PC-9 (cell line): ENCODE data around the gene S100A9. TPM values are rescaled to one million over a fixed set of nuclear protein-coding genes. Genes with fewer than 3 reads are reported as not detected.

Experiments
- BruUV-seq: library from RNA; stranded (reverse); fragments of 400-500 nt; replicated peaks from 2 replicates; lab custom pipeline; 2021; lab: Mats Ljungman, UMichigan
- CTCF ChIA-PET: fragments of 300-600 bp; sonication (Branson Sonifier 250); formaldehyde crosslinking; loops from one replicate; lab custom pipeline; 2022; ENCODE audit warnings: antibody characterized with exemption; lab: Charles Lee
- POLR2A ChIA-PET: fragments of 300-600 bp; sonication (Branson Sonifier 250); formaldehyde crosslinking; loops from one replicate; lab custom pipeline; 2022; ENCODE audit warnings: antibody characterized with exemption; ENCODE audit not compliant: unreplicated experiment; lab: Charles Lee
- DNase-seq, 2 experiments: peaks; one replicate each; pipeline versions ENCODE4 v3.0.0 to v3.0.0-alpha.2; 2015 to 2022; ENCODE audit warnings: mixed read lengths in 1 of 2
- H2AFZ ChIP-seq: fragments of 200-600 bp; sonication (generic); 2 replicates; pipeline ENCODE4 v1.8.1; 2017; ENCODE audit warnings: antibody characterized with exemption
- H3F3A ChIP-seq: fragments of 200-600 bp; sonication (generic); 2 replicates; pipeline ENCODE4 v1.8.1; 2017; ENCODE audit warnings: antibody characterized with exemption, mild to moderate bottlenecking, low read depth; ENCODE audit not compliant: insufficient read depth
- H3K27ac ChIP-seq: fragments of 200-600 bp; sonication (generic); 2 replicates; pipeline ENCODE4 v1.6.1; 2016; ENCODE audit warnings: mixed run types
- H3K27me3 ChIP-seq: fragments of 200-600 bp; sonication (generic); 2 replicates; pipeline ENCODE4 v1.6.1; 2016; ENCODE audit warnings: low read depth, mixed run types; ENCODE audit not compliant: insufficient read depth
- H3K36me3 ChIP-seq: fragments of 200-600 bp; sonication (generic); 2 replicates; pipeline ENCODE4 v1.6.1; 2016; ENCODE audit warnings: low read depth, mixed run types
- H3K4me1 ChIP-seq: fragments of 200-600 bp; sonication (generic); replicated peaks from 2 replicates; pipeline ENCODE4 v1.6.1; 2016; ENCODE audit warnings: mixed run types; ENCODE audit not compliant: insufficient read depth
- H3K4me2 ChIP-seq: fragments of 200-600 bp; sonication (generic); 2 replicates; pipeline ENCODE4 v1.6.1; 2017; ENCODE audit warnings: mixed run types
- H3K4me3 ChIP-seq: fragments of 200-600 bp; sonication (generic); 2 replicates; pipeline ENCODE4 v1.6.1; 2016; ENCODE audit warnings: mixed run types
- H3K79me2 ChIP-seq: fragments of 200-600 bp; sonication (generic); 2 replicates; pipeline ENCODE4 v1.6.1; 2017; ENCODE audit warnings: low read depth, mixed run types
- H3K9me2 ChIP-seq: fragments of 200-600 bp; sonication (generic); 2 replicates; pipeline ENCODE4 v1.8.1; 2017; ENCODE audit warnings: mild to moderate bottlenecking; ENCODE audit not compliant: insufficient read depth
- H3K9me3 ChIP-seq: fragments of 200-600 bp; sonication (generic); 2 replicates; pipeline ENCODE4 v1.8.1; 2016; ENCODE audit warnings: low read depth; ENCODE audit not compliant: insufficient read depth
- H4K20me1 ChIP-seq: fragments of 200-600 bp; sonication (generic); 2 replicates; pipeline ENCODE4 v1.8.1; 2017; ENCODE audit not compliant: insufficient read depth
- EZH2 ChIP-seq: fragments of 200-600 bp; sonication (generic); IDR thresholded peaks from 2 replicates; pipeline ENCODE4 v1.8.0; 2017; ENCODE audit warnings: antibody characterized with exemption, low read depth
- intact Hi-C: fragments of 100-400 bp; cut with micrococcal nuclease; formaldehyde crosslinking; loops from one replicate; pipeline ENCODE4 v1.10.0; 2022; ENCODE audit not compliant: unreplicated experiment
- total RNA-seq: library from RNA; stranded (reverse); gene quantifications from 2 replicates; pipeline ENCODE4 v1.2.3, GENCODE V29; 2021
- TF ChIP-seq, protein P1 (sequence below): fragments of 200-600 bp; sonication (generic); conservative IDR thresholded peaks from 2 replicates; pipeline ENCODE4 v1.6.1; 2017; ENCODE audit warnings: mixed run types, antibody characterized with exemption, mild to moderate bottlenecking, moderate library complexity

S100A9 gene
- total RNA-seq, 1 experiment from 2014 or later: 4.3 TPM

DNA sequence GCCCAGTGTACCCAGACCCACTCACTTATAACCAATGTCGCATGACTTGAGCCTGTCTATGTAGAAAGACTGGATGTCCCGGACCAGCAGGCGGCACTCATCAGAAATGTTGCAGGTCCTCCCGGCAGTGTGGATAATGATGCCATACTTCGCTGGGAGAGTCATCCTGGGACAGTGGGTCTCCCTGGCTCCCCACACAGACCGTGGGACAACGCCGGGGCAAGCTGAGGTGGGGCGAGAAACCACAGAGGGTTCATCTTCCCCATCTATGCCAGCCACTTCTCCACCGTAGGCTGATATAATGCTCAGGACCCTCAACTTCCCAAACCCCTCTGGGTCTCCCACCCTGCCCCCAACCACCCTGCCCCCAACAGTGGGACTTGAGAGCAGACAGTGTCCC is 17.3 kb upstream of the S100A9 start:
- H3K27ac ChIP-seq: no peak overlapping the region
- ChIA-PET CTCF (no interaction called here), POLR2A (no interaction called here)
- peaks cover 72% of the 10 kb centered on the region for H3K27me3 ChIP-seq
- no peak for DNase-seq
- no peaks in the 10 kb centered on the region for H3K36me3 ChIP-seq
- intact Hi-C loops: no loop called here
- no peaks in the 10 kb centered on the region for H3F3A ChIP-seq
- no peak overlapping the region for H2AFZ ChIP-seq
- no peaks in the 10 kb centered on the region for H3K4me1 ChIP-seq
- H3K9me3 ChIP-seq: no peaks in the 10 kb centered on the region
- no peaks in the 10 kb centered on the region for H3K79me2 ChIP-seq
- no peaks in the 10 kb centered on the region for H4K20me1 ChIP-seq
- H3K9me2 ChIP-seq: no peaks in the 10 kb centered on the region
- TF ChIP-seq, protein P1, sequence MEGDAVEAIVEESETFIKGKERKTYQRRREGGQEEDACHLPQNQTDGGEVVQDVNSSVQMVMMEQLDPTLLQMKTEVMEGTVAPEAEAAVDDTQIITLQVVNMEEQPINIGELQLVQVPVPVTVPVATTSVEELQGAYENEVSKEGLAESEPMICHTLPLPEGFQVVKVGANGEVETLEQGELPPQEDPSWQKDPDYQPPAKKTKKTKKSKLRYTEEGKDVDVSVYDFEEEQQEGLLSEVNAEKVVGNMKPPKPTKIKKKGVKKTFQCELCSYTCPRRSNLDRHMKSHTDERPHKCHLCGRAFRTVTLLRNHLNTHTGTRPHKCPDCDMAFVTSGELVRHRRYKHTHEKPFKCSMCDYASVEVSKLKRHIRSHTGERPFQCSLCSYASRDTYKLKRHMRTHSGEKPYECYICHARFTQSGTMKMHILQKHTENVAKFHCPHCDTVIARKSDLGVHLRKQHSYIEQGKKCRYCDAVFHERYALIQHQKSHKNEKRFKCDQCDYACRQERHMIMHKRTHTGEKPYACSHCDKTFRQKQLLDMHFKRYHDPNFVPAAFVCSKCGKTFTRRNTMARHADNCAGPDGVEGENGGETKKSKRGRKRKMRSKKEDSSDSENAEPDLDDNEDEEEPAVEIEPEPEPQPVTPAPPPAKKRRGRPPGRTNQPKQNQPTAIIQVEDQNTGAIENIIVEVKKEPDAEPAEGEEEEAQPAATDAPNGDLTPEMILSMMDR: no peak
- no peak for TF ChIP-seq EZH2
- no peak overlapping the region for H3K4me2 ChIP-seq
- no peak overlapping the region for H3K4me3 ChIP-seq
- BruUV-seq: no TSS peak

DNA sequence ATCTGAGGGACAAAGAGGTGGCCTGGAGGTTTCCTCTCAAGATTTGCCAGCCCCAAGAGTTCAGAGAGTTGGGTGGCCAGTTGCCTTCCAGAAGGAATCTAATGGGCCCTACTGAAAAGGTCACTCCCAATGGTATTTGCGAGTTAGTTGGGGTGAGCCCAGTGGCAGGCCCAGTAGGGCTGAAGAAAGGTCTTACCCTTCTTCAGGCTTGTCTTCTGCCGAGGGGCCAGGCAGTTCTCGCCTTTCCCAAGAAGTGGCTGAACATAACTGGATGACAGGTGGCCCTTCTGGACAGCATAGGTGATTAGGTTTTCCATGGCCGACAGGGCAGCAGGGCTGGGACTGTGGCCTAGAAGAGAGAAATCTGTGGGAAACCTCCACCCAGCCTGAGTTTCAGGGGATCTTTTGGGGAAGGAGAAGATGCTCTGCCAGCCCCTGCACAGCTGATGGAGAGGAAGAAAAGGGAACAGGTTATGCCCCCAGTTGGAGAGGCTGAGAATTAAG is 16.2 kb upstream of the S100A9 start:
- ChIA-PET CTCF (no interaction called here), POLR2A (no interaction called here)
- no peaks in the 10 kb centered on the region for H3K36me3 ChIP-seq
- no peak overlapping the region for H3K27ac ChIP-seq
- no peaks in the 10 kb centered on the region for H4K20me1 ChIP-seq
- no peak overlapping the region for H3K4me3 ChIP-seq
- H3K4me2 ChIP-seq: no peak overlapping the region
- no peak for DNase-seq
- TF ChIP-seq, protein P1: no peak
- TF ChIP-seq EZH2: no peak
- no peaks in the 10 kb centered on the region for H3K9me2 ChIP-seq
- H3K9me3 ChIP-seq: no peaks in the 10 kb centered on the region
- no TSS peak for BruUV-seq
- no peak overlapping the region for H2AFZ ChIP-seq
- peaks cover 71% of the 10 kb centered on the region for H3K27me3 ChIP-seq
- H3K79me2 ChIP-seq: no peaks in the 10 kb centered on the region
- no peaks in the 10 kb centered on the region for H3F3A ChIP-seq
- intact Hi-C loops: no loop called here
- H3K4me1 ChIP-seq: no peaks in the 10 kb centered on the region

DNA sequence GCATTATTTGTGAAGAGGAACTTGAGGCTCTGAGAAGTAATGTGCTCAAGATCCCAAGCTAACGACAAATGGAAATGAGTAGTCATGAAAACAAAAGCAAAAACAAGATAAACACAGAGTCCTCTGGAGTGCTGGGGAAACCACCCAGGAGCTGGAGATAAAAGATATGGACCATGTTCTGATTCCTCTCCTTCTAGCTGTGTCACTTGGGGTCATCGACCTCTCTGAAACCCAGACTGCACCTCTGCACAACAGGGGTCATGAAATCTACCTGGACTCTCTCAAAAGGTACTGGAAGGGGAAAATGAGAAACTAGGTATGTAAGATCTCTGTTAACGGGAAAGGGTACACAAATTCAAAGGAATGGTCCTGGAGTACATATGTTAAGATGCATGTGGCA is 15.5 kb upstream of the S100A9 start:
- no peaks in the 10 kb centered on the region for H3K4me1 ChIP-seq
- TF ChIP-seq, protein P1: no peak
- TF ChIP-seq EZH2: no peak
- H3K4me3 ChIP-seq: no peak overlapping the region
- H3K9me2 ChIP-seq: no peaks in the 10 kb centered on the region
- ChIA-PET CTCF (no interaction called here), POLR2A (no interaction called here)
- no TSS peak for BruUV-seq
- H3K79me2 ChIP-seq: no peaks in the 10 kb centered on the region
- H3K9me3 ChIP-seq: no peaks in the 10 kb centered on the region
- DNase-seq: no peak
- no peak overlapping the region for H2AFZ ChIP-seq
- intact Hi-C loops: no loop called here
- peaks cover 69% of the 10 kb centered on the region for H3K27me3 ChIP-seq
- H3K27ac ChIP-seq: no peak overlapping the region
- no peaks in the 10 kb centered on the region for H4K20me1 ChIP-seq
- no peaks in the 10 kb centered on the region for H3F3A ChIP-seq
- no peaks in the 10 kb centered on the region for H3K36me3 ChIP-seq
- no peak overlapping the region for H3K4me2 ChIP-seq
